Measurements from ENCODE around the gene CAMTA1. TPM values are rescaled to one million over a fixed set of nuclear protein-coding genes. Genes with fewer than 3 reads are reported as not detected.

Gene CAMTA1
- total RNA-seq, 1 experiment from 2014 or later, result 50.3 TPM

GRCh38 chr1:6955357-6956094 is 170.3 kb downstream of the CAMTA1 start:
- CTCF ChIA-PET, result no interaction called here
- no peak for TF ChIP-seq CTCF (IDR thresholded peaks at IDR 0.05; ENCODE audit: unreplicated experiment)
- Mint-ChIP-seq H3K4me3 (ENCODE audit: low read depth, unreplicated experiment) (no peak overlapping the region), H3K27ac (ENCODE audit: unreplicated experiment) (no peak overlapping the region), H3K9me3 (ENCODE audit: low read depth, unreplicated experiment) (no peaks in the 10 kb centered on the region), H3K27me3 (ENCODE audit: unreplicated experiment) (peaks cover 14% of the 10 kb centered on the region), H3K4me1 (ENCODE audit: low read depth, unreplicated experiment) (peaks cover 3% of the 10 kb centered on the region), H3K36me3 (ENCODE audit: insufficient read depth, unreplicated experiment) (peaks cover 4% of the 10 kb centered on the region)
- BruUV-seq (replicated peaks), result no TSS peak
- no peak for DNase-seq
- intact Hi-C loops (cut with micrococcal nuclease; ENCODE audit: unreplicated experiment), result no loop called here

DNA sequence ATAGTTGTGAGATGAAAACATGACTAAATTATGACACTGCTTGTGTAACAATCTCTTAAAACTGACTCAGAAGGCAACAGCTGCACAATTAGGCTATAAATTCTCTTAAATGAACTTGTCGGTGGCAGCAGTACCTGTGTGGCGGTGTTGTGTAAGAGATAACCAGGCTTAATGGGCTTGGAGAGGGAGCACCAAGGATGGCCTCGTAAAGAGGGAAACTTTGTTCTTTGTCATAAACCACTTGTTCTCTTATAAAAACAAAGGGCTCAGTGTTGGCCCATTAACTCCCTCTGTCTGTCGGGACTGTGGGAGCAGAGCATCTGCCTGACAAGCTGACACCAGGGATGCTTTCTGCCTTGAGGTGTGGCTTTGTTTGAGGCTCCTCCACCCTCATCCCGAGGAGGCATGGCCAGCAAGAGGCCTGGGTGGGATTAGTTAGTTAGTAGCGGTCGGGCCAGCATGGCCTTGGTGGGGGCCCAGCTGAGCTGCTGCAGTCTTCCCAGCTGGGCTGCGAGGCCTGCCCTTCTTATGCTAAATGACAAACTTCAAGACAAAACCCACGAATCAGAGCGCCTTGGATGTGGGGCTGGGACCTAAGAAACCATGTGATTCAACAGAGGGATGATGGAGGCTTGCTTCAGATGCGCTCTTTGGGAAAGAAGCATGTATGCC is 171.4 kb downstream of the CAMTA1 start:
- Mint-ChIP-seq H3K27me3 (ENCODE audit: unreplicated experiment) (peaks cover 14% of the 10 kb centered on the region), H3K27ac (ENCODE audit: unreplicated experiment) (no peak overlapping the region), H3K9me3 (ENCODE audit: low read depth, unreplicated experiment) (no peaks in the 10 kb centered on the region), H3K4me3 (ENCODE audit: low read depth, unreplicated experiment) (no peak overlapping the region), H3K4me1 (ENCODE audit: low read depth, unreplicated experiment) (peaks cover 6% of the 10 kb centered on the region), H3K36me3 (ENCODE audit: insufficient read depth, unreplicated experiment) (peaks cover 4% of the 10 kb centered on the region)
- CTCF ChIA-PET, result no interaction called here
- intact Hi-C loops (cut with micrococcal nuclease; ENCODE audit: unreplicated experiment), result no loop called here
- no peak for TF ChIP-seq CTCF (IDR thresholded peaks at IDR 0.05; ENCODE audit: unreplicated experiment)
- BruUV-seq (replicated peaks), result no TSS peak
- no peak for DNase-seq

GRCh38 chr1:6957341-6957740 is 172.1 kb downstream of the CAMTA1 start:
- Mint-ChIP-seq H3K9me3 (ENCODE audit: low read depth, unreplicated experiment) (no peaks in the 10 kb centered on the region), H3K36me3 (ENCODE audit: insufficient read depth, unreplicated experiment) (peaks cover 4% of the 10 kb centered on the region), H3K27ac (ENCODE audit: unreplicated experiment) (no peak overlapping the region), H3K27me3 (ENCODE audit: unreplicated experiment) (peaks cover 14% of the 10 kb centered on the region), H3K4me1 (ENCODE audit: low read depth, unreplicated experiment) (peaks cover 6% of the 10 kb centered on the region), H3K4me3 (ENCODE audit: low read depth, unreplicated experiment) (no peak overlapping the region)
- DNase-seq, result no peak
- no peak for TF ChIP-seq CTCF (IDR thresholded peaks at IDR 0.05; ENCODE audit: unreplicated experiment)
- intact Hi-C loops (cut with micrococcal nuclease; ENCODE audit: unreplicated experiment), result no loop called here
- BruUV-seq (replicated peaks), result no TSS peak
- CTCF ChIA-PET, result no interaction called here

- no peak overlapping the region for H3K4me3 Mint-ChIP-seq (ENCODE audit: low read depth, unreplicated experiment)
- H3K27me3 Mint-ChIP-seq (ENCODE audit: unreplicated experiment), result peaks cover 18% of the 10 kb centered on the region
- no peak for TF ChIP-seq CTCF (IDR thresholded peaks at IDR 0.05; ENCODE audit: unreplicated experiment)
- DNase-seq, result no peak
- H3K4me1 Mint-ChIP-seq (ENCODE audit: low read depth, unreplicated experiment), result peaks cover 6% of the 10 kb centered on the region
- H3K36me3 Mint-ChIP-seq (ENCODE audit: insufficient read depth, unreplicated experiment), result peaks cover 4% of the 10 kb centered on the region
- no peaks in the 10 kb centered on the region for H3K9me3 Mint-ChIP-seq (ENCODE audit: low read depth, unreplicated experiment)
- CTCF ChIA-PET, result no interaction called here
- BruUV-seq (replicated peaks), result no TSS peak
- intact Hi-C loops (cut with micrococcal nuclease; ENCODE audit: unreplicated experiment), result no loop called here
- H3K27ac Mint-ChIP-seq (ENCODE audit: unreplicated experiment), result no peak overlapping the region
These were observed 173.3 kb downstream of the CAMTA1 start for GRCh38 chr1:6958407-6959030.
